HepG2 (cell line): ENCODE results near the gene SMOC1.

ENCODE experiments used
- HNF4G ChIP-seq, 2 experiments: sonication (generic) in 1 of 2; formaldehyde crosslinking in 1 of 2; IDR thresholded peaks; 2 replicates each; pipeline versions ENCODE4 v1.4.0 to v1.6.1; 2011 to 2020; ENCODE audit warnings: borderline replicate concordance in 2 of 2, low read depth in 2 of 2, mild to moderate bottlenecking in 2 of 2, low read length in 1 of 2, missing genetic modification reagents in 1 of 2, moderate library complexity in 1 of 2
- JUND ChIP-seq: sonication (generic); formaldehyde crosslinking; IDR thresholded peaks from 2 replicates; pipeline ENCODE4 v1.8.0; 2022; ENCODE audit warnings: mild to moderate bottlenecking, missing genetic modification reagents
- KDM4B ChIP-seq: sonication (generic); formaldehyde crosslinking; IDR thresholded peaks from 2 replicates; pipeline ENCODE4 v1.4.0; 2020; ENCODE audit warnings: missing genetic modification reagents
- MTA1 ChIP-seq: sonication (generic); formaldehyde crosslinking; IDR thresholded peaks from 2 replicates; pipeline ENCODE4 v1.4.0; 2020; ENCODE audit warnings: missing genetic modification reagents, mild to moderate bottlenecking, borderline replicate concordance
- SIN3A ChIP-seq: IDR thresholded peaks from 2 replicates; pipeline ENCODE4 v1.6.1; 2011; ENCODE audit warnings: low read depth, mild to moderate bottlenecking, control low read depth, low read length, borderline replicate concordance
- SMAD1 ChIP-seq: sonication (generic); formaldehyde crosslinking; IDR thresholded peaks from 2 replicates; pipeline ENCODE4 v1.4.0; 2020; ENCODE audit warnings: missing genetic modification reagents, low read depth, mild to moderate bottlenecking, borderline replicate concordance
- SMC3 ChIP-seq: IDR thresholded peaks from 2 replicates; pipeline ENCODE4 v1.6.1; 2011; ENCODE audit warnings: low read length, improper control_type of control experiment
- TBL1XR1 ChIP-seq: fragments of 150-350 bp; IDR thresholded peaks from 2 replicates; pipeline ENCODE4 v1.6.1; 2014; ENCODE audit warnings: borderline replicate concordance, low read length; ENCODE audit not compliant: partially characterized antibody
- ZNF10 ChIP-seq: sonication (generic); formaldehyde crosslinking; IDR thresholded peaks from 2 replicates; pipeline ENCODE4 v1.4.0; 2020; ENCODE audit warnings: mild to moderate bottlenecking, low read depth, missing genetic modification reagents, borderline replicate concordance
- TF ChIP-seq, protein P1 (sequence below): sonication (generic); formaldehyde crosslinking; IDR thresholded peaks from 2 replicates; pipeline ENCODE4 v1.4.0; 2020; ENCODE audit warnings: missing genetic modification reagents
- TF ChIP-seq, protein P2 (sequence below), 2 experiments: IDR thresholded peaks; 2 replicates each; pipeline ENCODE4 v1.6.1; 2011 to 2012; ENCODE audit warnings: low read length in 2 of 2, borderline replicate concordance in 1 of 2, low read depth in 1 of 2, mild to moderate bottlenecking in 1 of 2, moderate library complexity in 1 of 2
- TF ChIP-seq, protein P3 (sequence below): sonication (generic); formaldehyde crosslinking; IDR thresholded peaks from 2 replicates; pipeline ENCODE4 v1.4.0; 2020; ENCODE audit warnings: missing genetic modification reagents
- TF ChIP-seq, protein P4 (sequence below): sonication (generic); formaldehyde crosslinking; IDR thresholded peaks from 2 replicates; pipeline ENCODE4 v1.5.0; 2020; ENCODE audit warnings: mild to moderate bottlenecking, missing genetic modification reagents, moderate library complexity

DNA sequence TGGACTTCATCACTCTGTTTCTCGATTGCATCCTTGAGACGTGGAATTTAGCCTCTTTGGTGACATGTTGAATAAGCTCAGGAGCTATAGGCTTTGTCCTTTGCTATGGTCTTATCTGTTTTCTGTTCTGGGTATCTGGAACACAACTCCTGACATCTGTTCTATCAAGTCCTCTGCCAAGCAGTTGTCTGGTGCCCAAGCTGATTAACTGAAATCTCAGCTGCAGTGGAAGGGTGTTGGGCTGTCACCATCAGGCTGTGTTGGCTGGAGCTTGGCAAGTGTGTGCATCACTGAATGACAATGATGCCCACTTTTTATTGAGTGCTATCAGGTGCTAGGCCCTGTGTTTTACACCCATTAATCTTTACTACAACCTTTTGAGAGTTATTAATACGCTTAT lies 77.8 kb downstream of the SMOC1 start:
- TF ChIP-seq SMC3 = no peak
- TF ChIP-seq, protein P1, sequence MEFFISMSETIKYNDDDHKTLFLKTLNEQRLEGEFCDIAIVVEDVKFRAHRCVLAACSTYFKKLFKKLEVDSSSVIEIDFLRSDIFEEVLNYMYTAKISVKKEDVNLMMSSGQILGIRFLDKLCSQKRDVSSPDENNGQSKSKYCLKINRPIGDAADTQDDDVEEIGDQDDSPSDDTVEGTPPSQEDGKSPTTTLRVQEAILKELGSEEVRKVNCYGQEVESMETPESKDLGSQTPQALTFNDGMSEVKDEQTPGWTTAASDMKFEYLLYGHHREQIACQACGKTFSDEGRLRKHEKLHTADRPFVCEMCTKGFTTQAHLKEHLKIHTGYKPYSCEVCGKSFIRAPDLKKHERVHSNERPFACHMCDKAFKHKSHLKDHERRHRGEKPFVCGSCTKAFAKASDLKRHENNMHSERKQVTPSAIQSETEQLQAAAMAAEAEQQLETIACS (CRISPR knock-in tag) = no peak
- TF ChIP-seq, protein P2, sequence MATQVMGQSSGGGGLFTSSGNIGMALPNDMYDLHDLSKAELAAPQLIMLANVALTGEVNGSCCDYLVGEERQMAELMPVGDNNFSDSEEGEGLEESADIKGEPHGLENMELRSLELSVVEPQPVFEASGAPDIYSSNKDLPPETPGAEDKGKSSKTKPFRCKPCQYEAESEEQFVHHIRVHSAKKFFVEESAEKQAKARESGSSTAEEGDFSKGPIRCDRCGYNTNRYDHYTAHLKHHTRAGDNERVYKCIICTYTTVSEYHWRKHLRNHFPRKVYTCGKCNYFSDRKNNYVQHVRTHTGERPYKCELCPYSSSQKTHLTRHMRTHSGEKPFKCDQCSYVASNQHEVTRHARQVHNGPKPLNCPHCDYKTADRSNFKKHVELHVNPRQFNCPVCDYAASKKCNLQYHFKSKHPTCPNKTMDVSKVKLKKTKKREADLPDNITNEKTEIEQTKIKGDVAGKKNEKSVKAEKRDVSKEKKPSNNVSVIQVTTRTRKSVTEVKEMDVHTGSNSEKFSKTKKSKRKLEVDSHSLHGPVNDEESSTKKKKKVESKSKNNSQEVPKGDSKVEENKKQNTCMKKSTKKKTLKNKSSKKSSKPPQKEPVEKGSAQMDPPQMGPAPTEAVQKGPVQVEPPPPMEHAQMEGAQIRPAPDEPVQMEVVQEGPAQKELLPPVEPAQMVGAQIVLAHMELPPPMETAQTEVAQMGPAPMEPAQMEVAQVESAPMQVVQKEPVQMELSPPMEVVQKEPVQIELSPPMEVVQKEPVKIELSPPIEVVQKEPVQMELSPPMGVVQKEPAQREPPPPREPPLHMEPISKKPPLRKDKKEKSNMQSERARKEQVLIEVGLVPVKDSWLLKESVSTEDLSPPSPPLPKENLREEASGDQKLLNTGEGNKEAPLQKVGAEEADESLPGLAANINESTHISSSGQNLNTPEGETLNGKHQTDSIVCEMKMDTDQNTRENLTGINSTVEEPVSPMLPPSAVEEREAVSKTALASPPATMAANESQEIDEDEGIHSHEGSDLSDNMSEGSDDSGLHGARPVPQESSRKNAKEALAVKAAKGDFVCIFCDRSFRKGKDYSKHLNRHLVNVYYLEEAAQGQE (IDR thresholded peaks at IDR 0.05; ENCODE audit: borderline replicate concordance in 1 of 2, low read depth in 1 of 2, low read length in 2 of 2) = no peak
- TF ChIP-seq SIN3A = no peak
- no peak for TF ChIP-seq HNF4G (IDR thresholded peaks at IDR 0.05; ENCODE audit: borderline replicate concordance, low read depth, low read length)
- no peak for TF ChIP-seq HNF4G (CRISPR knock-in tag; IDR thresholded peaks at IDR 0.05; ENCODE audit: borderline replicate concordance, low read depth)
- no peak for TF ChIP-seq TBL1XR1
- TF ChIP-seq, protein P3, sequence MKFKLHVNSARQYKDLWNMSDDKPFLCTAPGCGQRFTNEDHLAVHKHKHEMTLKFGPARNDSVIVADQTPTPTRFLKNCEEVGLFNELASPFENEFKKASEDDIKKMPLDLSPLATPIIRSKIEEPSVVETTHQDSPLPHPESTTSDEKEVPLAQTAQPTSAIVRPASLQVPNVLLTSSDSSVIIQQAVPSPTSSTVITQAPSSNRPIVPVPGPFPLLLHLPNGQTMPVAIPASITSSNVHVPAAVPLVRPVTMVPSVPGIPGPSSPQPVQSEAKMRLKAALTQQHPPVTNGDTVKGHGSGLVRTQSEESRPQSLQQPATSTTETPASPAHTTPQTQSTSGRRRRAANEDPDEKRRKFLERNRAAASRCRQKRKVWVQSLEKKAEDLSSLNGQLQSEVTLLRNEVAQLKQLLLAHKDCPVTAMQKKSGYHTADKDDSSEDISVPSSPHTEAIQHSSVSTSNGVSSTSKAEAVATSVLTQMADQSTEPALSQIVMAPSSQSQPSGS (CRISPR knock-in tag) = no peak
- no peak for TF ChIP-seq JUND (CRISPR knock-in tag)
- TF ChIP-seq MTA1 (CRISPR knock-in tag) = no peak
- TF ChIP-seq, protein P4, sequence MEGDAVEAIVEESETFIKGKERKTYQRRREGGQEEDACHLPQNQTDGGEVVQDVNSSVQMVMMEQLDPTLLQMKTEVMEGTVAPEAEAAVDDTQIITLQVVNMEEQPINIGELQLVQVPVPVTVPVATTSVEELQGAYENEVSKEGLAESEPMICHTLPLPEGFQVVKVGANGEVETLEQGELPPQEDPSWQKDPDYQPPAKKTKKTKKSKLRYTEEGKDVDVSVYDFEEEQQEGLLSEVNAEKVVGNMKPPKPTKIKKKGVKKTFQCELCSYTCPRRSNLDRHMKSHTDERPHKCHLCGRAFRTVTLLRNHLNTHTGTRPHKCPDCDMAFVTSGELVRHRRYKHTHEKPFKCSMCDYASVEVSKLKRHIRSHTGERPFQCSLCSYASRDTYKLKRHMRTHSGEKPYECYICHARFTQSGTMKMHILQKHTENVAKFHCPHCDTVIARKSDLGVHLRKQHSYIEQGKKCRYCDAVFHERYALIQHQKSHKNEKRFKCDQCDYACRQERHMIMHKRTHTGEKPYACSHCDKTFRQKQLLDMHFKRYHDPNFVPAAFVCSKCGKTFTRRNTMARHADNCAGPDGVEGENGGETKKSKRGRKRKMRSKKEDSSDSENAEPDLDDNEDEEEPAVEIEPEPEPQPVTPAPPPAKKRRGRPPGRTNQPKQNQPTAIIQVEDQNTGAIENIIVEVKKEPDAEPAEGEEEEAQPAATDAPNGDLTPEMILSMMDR = no peak
- no peak for TF ChIP-seq SMAD1 (CRISPR knock-in tag)
- no peak for TF ChIP-seq ZNF10
- no peak for TF ChIP-seq KDM4B (CRISPR knock-in tag)
